Astrocyte of the cerebellum (primary cell): Measurements from ENCODE around the gene INPP5D.

ENCODE experiments used
- DNase-seq: peaks from one replicate; pipeline ENCODE4 v3.0.0-alpha.2; 2011; ENCODE audit warnings: low read depth
- H3K4me3 ChIP-seq: 2 replicates; pipeline ENCODE4 v1.5.1; 2011; ENCODE audit warnings: mild to moderate bottlenecking, low read depth, low read length, moderate library complexity
- CTCF ChIP-seq: IDR thresholded peaks from 2 replicates; pipeline ENCODE4 v1.5.1; 2012; ENCODE audit warnings: low read length, low read depth, moderate library complexity, mild to moderate bottlenecking; ENCODE audit errors: missing control alignments
- in situ Hi-C: cut with HindIII; loops from 2 replicates; pipeline ENCODE4 v1.10.0; 2017; ENCODE audit warnings: low sequenced_read_pairs

The INPP5D gene

GRCh38 chr2:233235977-233236376 lies 175.8 kb downstream of the INPP5D start:
- in situ Hi-C loops: loop anchor here (25.0 kb wide), 1 partner anchor 374 kb away; the partner anchor contains the start of gene SNORC
- DNase-seq: no peak
- no peak overlapping the region for H3K4me3 ChIP-seq
- TF ChIP-seq CTCF: no peak

- in situ Hi-C loops: loop anchor here (25.0 kb wide), 1 partner anchor 375 kb away; the partner anchor contains the start of gene SNORC
- H3K4me3 ChIP-seq: no peak overlapping the region
- no peak for TF ChIP-seq CTCF
- no peak for DNase-seq
Measured at GRCh38 chr2:233236820-233237589, 176.9 kb downstream of the INPP5D start.

GRCh38 chr2:233240897-233241296 lies 180.8 kb downstream of the INPP5D start:
- no peak overlapping the region for H3K4me3 ChIP-seq
- no peak for TF ChIP-seq CTCF
- in situ Hi-C loops: loop anchor here (25.0 kb wide), 1 partner anchor 379 kb away; the partner anchor contains the start of gene SNORC
- DNase-seq: no peak

GRCh38 chr2:233241803-233242202 lies 181.7 kb downstream of the INPP5D start:
- in situ Hi-C loops: loop anchor here (25.0 kb wide), 1 partner anchor 380 kb away; the partner anchor contains the start of gene SNORC
- H3K4me3 ChIP-seq: no peak overlapping the region
- no peak for DNase-seq
- no peak for TF ChIP-seq CTCF

- no peak overlapping the region for H3K4me3 ChIP-seq
- DNase-seq: no peak
- in situ Hi-C loops: loop anchor here (25.0 kb wide), 1 partner anchor 380 kb away; the partner anchor contains the start of gene SNORC
- no peak for TF ChIP-seq CTCF
Measured at GRCh38 chr2:233242231-233242927, 182.2 kb downstream of the INPP5D start.

GRCh38 chr2:233243348-233243747 lies 183.2 kb downstream of the INPP5D start:
- no peak overlapping the region for H3K4me3 ChIP-seq
- DNase-seq: no peak
- no peak for TF ChIP-seq CTCF
- in situ Hi-C loops: loop anchor here (25.0 kb wide), 1 partner anchor 381 kb away; the partner anchor contains the start of gene SNORC
